ENCODE data around the gene PDIA2.

PDIA2 gene

GRCh38 chr16:291539-291938 lies 8.6 kb downstream of the PDIA2 start:
- no peak for DNase-seq (ENCODE audit: low read depth, low spot score)
- no peak overlapping the region for H3K27ac ChIP-seq

DNA sequence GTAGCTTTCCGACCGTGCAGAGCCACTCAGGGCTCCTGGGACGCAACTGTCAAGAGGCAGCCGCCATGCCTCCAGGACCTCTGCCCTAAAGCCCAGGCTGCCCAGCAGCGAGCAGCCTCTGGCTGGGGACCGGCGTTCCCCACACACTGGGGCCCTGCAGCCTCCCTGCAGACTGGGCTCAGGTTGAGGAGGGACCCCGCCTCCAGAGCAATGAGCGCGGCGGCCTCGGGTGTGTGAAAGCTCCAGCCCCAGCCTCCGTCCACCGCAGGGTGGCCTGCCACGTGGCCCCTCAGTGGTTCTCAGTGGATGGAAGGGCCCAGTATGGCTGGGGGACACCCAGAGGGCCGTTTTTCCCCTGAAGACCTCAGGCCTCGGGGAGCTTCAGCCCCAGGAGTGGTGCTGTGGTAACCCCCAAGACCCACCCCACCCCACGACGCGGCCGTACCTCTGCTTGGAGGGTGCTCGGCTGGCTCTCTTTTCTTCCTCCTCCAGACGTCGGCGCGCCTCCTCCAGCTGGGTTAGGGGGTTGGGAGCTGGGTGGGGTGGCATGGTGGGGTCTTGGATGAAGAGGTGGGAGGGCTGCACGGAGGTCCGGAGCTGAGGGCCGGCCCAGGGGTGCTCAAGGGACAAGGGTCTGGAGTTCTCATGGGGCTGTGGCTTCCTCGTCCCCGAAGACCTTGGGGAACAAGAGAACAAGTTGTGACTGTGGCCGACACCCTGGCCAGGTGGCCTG lies 10.2 kb downstream of the PDIA2 start:
- no peak overlapping the region for H3K27ac ChIP-seq
- no peak for DNase-seq (ENCODE audit: low read depth, low spot score)

- no peak overlapping the region for H3K27ac ChIP-seq
- no peak for DNase-seq (ENCODE audit: low read depth, low spot score)
Measured at GRCh38 chr16:296276-296675, 13.3 kb downstream of the PDIA2 start.

DNA sequence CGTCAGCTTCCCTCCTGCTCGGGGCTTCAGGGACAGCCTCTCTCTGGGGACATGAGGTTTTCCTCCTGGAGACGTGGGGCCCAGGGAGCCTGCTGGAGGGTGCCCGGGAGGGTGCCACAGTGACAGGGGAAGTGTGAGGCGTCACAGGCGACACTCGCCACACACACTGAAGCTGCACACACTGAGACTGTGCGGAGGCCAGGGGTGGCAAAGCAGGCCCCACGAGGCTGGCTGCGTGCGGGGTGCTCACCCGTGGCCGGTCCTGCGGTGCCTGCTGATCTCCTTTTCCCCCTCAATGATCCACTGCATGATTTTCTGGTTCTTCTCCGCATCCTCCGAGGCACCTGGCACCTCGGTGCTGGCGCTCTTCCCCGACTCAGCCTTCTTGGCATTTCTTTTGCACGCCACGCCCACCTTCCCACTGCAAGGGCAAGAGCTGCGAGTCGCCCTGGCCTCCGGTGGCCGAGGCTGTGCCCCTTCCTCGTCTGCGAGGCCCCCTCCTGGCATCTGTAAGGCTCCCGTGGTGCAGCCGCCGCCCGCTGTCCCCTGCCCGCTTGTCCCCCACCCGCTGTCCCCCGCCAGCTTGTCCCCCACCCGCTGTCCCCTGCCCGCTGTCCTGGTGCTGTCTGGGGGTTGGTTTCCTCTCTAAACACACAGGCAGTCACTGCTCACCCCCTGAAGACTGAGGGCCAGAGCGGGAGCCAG lies 14.0 kb downstream of the PDIA2 start:
- no peak for DNase-seq (ENCODE audit: low read depth, low spot score)
- H3K27ac ChIP-seq = no peak overlapping the region

DNA sequence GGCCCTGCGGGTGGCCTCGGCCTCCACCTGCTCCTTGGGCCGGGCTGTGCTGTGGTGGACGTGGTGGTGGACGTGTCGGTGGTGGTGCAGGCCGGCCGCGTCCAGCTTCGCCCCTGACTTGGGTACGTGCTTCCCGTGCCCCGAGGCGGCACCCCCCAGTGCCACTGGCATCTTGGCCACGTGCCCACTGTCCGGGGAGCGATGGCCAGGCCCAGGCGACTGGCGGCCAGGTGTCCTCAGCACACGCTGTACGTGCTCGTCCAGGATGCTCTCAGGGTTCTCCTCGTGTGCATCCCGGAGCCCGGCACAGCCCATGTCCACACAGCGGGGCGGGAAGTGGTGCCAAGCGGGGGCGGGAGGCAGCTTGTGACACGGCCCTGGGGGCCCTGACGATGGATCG lies 14.9 kb downstream of the PDIA2 start:
- H3K27ac ChIP-seq = no peak overlapping the region

GRCh38 chr16:301235-301634 lies 18.3 kb downstream of the PDIA2 start:
- H3K27ac ChIP-seq = no peak overlapping the region
- no peak for DNase-seq (ENCODE audit: low read depth, low spot score)

More for the DNA sequence above, 14.9 kb downstream of the PDIA2 start:
- no peak for DNase-seq (ENCODE audit: low read depth, low spot score)

DNA sequence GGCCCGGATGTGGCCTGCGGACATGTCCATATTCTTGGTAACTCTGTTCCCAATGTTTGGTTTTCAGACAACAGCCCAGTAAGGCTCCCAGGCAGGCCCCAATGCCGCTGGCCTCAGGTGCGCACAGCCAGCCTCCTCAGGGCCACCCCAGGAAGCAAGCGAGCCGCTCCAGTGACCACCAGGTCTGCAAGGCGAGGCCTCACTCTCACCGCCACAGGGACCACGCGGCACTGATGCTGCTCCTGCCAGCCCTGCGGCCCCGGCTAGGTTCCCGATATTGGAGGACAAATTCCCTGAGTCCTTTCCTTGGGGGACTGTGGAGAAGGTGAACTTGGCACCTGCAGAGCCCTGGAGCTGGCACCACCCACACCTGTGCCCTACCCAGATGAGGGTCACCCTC lies 19.0 kb downstream of the PDIA2 start:
- DNase-seq (ENCODE audit: low read depth, low spot score) = no peak
- H3K27ac ChIP-seq = no peak overlapping the region

DNA sequence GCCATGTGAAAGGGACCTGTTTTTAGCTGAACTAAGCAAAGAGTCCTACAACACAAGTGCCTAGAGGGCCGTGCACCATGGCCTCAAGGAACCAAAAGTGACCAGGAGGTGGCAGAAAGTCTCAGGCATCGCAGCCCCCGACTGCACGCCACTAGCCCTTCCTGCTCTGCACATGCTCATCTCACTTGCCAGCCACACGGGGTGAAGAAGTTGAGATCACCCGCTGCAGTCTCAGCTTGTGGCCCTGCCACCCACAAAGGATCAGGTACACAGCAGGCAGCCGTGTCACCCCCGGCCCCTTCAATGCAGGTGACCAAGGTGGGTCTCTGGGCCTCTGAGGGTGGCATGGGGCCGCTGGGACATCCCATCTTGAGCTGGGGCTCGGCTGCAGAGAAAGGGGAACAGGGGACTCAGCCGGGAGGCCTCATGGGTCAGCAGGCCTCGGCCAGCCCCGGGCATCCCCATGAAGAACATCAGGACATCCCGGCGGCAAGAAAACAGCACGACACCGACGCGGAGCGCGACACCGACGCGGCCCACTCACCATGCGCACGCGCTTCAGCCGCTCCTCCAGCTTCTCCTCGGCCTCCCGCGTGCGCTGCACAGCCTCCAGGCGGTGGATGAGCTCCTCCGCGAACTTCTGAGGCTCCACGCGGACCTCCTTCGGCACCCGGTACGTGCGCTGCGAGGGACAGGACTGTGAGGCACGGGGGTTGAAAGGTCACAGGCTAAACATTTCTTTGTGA lies 21.0 kb downstream of the PDIA2 start:
- no peak for DNase-seq (ENCODE audit: low read depth, low spot score)
- no peak overlapping the region for H3K27ac ChIP-seq

DNA sequence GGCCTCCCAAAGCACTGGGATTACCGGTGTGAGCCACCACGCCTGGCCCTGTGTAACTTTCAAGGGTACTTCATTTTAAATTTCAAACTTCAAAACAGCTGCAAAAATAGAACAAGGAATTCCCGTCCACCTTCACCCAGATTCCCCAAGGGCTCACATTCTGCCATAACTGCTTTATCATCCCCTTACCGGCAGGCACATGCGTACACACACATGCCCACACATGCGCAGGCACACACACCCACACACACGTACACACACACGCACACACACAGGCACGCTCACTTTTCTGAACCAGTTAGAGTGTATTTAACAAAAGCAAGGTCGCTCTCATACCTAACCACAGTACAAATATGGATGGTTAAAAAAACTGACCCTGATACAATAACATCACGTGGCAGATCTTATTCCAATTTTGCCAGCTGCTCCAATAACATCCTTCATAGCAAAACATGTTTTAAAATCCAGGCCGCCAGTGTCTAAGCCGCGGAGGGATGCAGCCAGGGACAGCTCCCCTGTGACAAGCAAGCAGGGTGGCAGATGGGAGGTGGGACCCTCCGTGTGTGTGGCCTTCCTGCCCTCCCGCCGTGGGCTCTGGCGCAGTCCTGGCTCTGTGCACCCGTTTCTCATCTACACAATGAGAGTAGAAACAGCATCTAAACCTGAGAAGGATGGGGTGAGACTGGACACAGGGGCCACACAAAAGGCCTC lies 23.1 kb downstream of the PDIA2 start:
- peak; percentile 52 for DNase-seq (ENCODE audit: low read depth, low spot score)
- no peak overlapping the region for H3K27ac ChIP-seq

DNA sequence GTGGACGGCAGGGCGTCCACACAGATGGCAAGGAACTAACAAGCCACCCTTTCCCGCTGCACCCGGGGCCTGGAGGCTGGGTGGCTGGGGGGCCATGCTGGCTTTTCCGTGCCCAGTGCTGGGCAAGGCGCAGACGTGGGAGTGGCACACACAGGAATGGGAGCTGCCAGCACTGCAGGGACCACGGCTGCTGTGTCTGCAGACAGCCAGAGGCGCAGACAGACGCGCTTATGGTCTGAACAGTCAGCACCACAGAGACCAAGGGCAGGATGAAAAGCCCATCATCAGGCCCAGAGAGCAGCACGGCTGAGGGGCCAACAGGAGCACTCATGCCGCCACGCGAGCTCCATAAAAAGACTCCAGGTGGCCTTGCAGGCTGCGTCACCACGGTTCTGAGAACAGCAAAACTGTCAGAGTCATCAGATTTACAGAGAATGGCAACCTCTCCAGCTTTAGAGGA lies 24.0 kb downstream of the PDIA2 start:
- DNase-seq (ENCODE audit: low read depth, low spot score) = no peak
- no peak overlapping the region for H3K27ac ChIP-seq

DNA sequence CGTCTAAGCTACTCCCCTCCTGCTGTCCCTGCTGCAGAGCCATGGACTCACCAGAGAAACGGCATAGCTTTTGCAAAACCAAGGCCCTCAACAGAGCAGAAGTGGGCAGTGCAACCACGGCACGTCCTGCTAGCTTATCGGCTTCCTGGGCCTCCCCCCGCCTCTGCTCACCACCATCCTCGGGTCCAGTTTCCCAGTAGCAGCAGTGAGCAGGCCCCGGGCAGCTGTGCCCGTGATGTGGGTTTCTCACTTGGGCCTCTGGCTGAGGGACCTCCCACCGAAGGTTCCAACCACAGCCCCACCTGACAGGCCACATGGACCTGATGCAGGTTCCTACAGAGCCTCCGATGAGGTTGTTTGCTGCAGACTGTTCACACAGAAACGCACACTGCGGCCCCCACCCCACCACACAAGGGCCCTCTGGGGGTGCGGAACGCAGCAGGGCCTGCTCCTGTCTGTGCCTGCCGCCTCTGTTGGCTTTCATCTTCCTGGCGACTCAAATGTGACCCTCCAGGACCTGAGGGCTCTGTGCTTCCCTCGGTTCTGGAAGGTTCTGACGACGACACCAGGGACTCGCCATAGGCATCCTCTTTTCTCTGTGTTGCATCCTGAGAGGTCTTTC lies 24.8 kb downstream of the PDIA2 start:
- no peak overlapping the region for H3K27ac ChIP-seq

DNA sequence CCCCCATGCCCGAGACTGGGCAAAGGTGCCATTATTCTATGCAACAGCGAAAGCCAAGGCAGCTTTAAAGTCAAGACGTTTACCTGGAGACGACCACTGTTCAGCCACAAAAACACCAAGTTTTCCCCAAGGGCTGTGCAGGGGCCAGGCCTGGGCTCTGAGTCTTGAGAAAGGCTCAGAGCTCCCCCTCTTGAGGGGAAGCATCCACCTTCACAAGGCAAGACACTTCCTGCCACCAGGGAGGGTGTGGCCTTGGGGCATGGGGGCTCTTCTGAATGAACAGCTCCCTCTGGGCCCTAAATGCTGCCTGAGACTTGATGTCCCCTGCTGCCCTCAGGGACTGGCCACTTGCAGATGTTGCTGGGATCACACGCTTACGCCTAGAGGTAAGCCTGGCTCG lies 26.5 kb downstream of the PDIA2 start:
- no peak for DNase-seq (ENCODE audit: low read depth, low spot score)
- H3K27ac ChIP-seq = no peak overlapping the region

More for the DNA sequence above, 24.8 kb downstream of the PDIA2 start:
- DNase-seq (ENCODE audit: low read depth, low spot score) = no peak

DNA sequence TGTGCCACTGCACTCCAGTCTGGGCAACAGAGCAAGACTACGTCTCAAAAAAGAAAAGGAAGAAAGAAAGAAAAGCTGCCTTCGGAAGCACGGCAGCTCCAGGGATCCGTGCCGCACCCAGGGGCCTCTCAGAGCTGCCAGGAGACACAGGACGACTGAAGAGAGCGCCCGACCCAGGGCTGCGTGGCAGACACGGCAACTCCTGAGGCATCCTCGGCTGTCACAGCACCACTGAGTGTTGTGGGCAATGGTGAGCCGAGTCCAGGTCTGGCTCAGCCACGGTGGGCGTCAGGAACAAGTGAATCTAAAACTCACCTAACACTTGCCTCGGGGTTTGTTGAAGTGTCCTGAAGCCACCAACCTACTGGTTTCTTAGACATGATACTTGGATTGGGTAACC lies 28.8 kb downstream of the PDIA2 start:
- DNase-seq (ENCODE audit: low read depth, low spot score) = no peak

GRCh38 chr16:314351-314750 lies 31.4 kb downstream of the PDIA2 start:
- no peak for DNase-seq (ENCODE audit: low read depth, low spot score)
- no peak overlapping the region for H3K27ac ChIP-seq

More for the DNA sequence above, 28.8 kb downstream of the PDIA2 start:
- no peak overlapping the region for H3K27ac ChIP-seq

GRCh38 chr16:314795-315299 lies 31.9 kb downstream of the PDIA2 start:
- DNase-seq (ENCODE audit: low read depth, low spot score) = no peak
- H3K27ac ChIP-seq = no peak overlapping the region

GRCh38 chr16:316741-317464 lies 33.9 kb downstream of the PDIA2 start:
- no peak for DNase-seq (ENCODE audit: low read depth, low spot score)
- H3K27ac ChIP-seq = no peak overlapping the region

DNA sequence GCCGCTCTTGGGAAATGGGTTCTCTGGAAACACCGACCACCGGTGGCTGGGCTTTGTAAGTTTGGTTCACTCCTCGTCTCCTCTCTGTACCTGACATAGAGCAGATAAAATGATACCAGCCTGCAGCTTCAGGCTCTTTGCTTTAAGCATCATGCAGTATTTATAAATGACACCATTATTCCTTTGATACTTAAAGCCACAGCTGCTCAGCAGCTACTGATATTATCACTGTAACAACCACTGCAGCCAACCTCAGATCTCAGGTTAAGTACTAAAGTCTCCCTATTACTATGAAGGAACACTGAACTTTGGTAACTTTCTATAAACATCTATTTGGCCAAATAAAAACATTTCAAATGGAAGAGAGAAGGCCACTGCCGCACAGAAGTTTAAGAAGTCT lies 34.6 kb downstream of the PDIA2 start:
- H3K27ac ChIP-seq = no peak overlapping the region

DNA sequence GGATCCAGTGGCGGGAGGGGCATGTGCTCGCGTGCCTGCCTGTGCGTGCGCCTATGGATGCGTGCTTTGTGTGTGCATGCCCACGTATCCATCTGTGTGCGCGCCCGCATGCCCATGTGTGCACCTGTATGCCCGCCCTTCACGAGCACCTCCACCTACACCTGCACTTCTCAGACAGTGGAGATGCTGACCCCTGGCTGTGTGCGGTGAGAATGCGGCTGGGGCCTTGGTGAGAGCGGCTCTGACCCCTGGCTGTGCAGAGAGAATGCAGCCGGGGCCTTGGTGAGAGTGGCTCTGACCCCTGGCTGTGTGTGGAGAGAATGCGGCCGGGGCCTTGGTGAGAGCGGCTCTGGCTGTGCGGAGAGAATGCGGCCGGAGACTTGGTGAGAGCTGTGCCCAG lies 35.7 kb downstream of the PDIA2 start:
- no peak for DNase-seq (ENCODE audit: low read depth, low spot score)
- H3K27ac ChIP-seq = no peak overlapping the region

More for the DNA sequence above, 34.6 kb downstream of the PDIA2 start:
- DNase-seq (ENCODE audit: low read depth, low spot score) = no peak

DNA sequence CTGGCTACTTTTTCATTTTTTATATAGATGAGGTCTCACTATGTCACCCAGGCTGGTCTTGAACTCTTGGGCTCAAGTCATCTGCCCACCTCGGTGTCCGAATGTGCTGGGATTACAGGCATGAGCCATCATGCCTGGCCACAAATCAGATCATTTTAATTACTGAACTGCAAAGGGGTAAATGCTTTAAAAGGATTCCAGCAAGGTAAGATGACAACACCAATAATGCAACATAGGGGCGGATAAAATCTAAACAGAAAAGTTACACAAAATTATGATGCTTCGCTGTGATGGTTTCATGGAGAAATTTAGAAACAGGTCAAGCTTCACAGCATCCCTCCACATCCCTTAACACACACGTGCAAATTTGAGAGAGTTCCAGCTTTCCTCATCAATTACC lies 37.2 kb downstream of the PDIA2 start:
- DNase-seq (ENCODE audit: low read depth, low spot score) = no peak
- H3K27ac ChIP-seq = no peak overlapping the region
